Measurements from ENCODE around the gene RPL10A.

GRCh38 chr6:35461270-35461669 lies 6.9 kb upstream of the RPL10A start:
- TF ChIP-seq CTCF (IDR thresholded peaks at IDR 0.05; ENCODE audit: low read depth, low read length, poor library complexity, severe bottlenecking) (no peak), EZH2phosphoT487 (IDR thresholded peaks at IDR 0.05; ENCODE audit: borderline replicate concordance, low read length) (no peak)

Data from DOHH2 (cell line).